Measurements from ENCODE around the gene MED15.

Gene MED15

DNA sequence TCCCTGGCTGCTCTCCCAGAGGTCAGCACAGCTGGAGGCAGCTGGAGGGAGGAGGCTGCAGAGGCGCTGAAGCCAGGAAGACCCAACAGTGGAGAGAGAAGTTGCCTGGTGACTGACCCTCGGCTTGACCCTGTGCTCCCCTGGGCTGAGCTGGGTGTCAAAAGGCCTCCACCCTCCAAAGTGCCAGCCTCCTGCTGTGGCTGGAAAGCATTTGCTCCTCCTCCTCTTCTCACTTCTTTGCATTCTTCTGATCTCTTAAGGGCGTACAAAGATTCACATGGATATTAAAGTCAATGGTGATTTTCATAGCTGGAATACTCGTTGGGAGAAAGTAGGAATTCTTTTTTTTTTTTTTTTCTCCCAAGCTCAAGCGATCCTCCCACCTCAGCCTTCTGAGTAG lies 91.7 kb downstream of the MED15 start:
- no peaks in the 10 kb centered on the region for H3K27me3 ChIP-seq (ENCODE audit: insufficient read depth, low read length, poor library complexity)
- H3K4me3 ChIP-seq (ENCODE audit: low read depth in 1 of 2, low read length in 2 of 2): no peak overlapping the region
- no peak overlapping the region for H3K9ac ChIP-seq (ENCODE audit: low read depth, low read length)
- H3K36me3 ChIP-seq (ENCODE audit: insufficient read depth, low read length): no peaks in the 10 kb centered on the region
- H3K4me1 ChIP-seq (ENCODE audit: insufficient read depth, low read length): no peaks in the 10 kb centered on the region
- TF ChIP-seq, protein P1, sequence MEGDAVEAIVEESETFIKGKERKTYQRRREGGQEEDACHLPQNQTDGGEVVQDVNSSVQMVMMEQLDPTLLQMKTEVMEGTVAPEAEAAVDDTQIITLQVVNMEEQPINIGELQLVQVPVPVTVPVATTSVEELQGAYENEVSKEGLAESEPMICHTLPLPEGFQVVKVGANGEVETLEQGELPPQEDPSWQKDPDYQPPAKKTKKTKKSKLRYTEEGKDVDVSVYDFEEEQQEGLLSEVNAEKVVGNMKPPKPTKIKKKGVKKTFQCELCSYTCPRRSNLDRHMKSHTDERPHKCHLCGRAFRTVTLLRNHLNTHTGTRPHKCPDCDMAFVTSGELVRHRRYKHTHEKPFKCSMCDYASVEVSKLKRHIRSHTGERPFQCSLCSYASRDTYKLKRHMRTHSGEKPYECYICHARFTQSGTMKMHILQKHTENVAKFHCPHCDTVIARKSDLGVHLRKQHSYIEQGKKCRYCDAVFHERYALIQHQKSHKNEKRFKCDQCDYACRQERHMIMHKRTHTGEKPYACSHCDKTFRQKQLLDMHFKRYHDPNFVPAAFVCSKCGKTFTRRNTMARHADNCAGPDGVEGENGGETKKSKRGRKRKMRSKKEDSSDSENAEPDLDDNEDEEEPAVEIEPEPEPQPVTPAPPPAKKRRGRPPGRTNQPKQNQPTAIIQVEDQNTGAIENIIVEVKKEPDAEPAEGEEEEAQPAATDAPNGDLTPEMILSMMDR (IDR thresholded peaks at IDR 0.05; ENCODE audit: borderline replicate concordance, extremely low read depth, low read length, poor library complexity, severe bottlenecking): no peak
- no peak for TF ChIP-seq EZH2 (IDR thresholded peaks at IDR 0.05; ENCODE audit: borderline replicate concordance, low read depth, low read length, severe bottlenecking)
- H3K27ac ChIP-seq (ENCODE audit: low read length): no peak overlapping the region
- H3K9me3 ChIP-seq (ENCODE audit: insufficient read depth, low read length, severe bottlenecking): no peaks in the 10 kb centered on the region
- H4K20me1 ChIP-seq (ENCODE audit: insufficient read depth, low read length): no peaks in the 10 kb centered on the region
- no peak overlapping the region for H2AFZ ChIP-seq (ENCODE audit: low read depth, low read length)
- ATAC-seq (ENCODE audit: insufficient read depth, low read depth) (no peak), DNase-seq (no peak)
- no peaks in the 10 kb centered on the region for H3K79me2 ChIP-seq (ENCODE audit: insufficient read depth, low read length)
- H3K4me2 ChIP-seq (ENCODE audit: insufficient read depth, low read length): no peak overlapping the region

DNA sequence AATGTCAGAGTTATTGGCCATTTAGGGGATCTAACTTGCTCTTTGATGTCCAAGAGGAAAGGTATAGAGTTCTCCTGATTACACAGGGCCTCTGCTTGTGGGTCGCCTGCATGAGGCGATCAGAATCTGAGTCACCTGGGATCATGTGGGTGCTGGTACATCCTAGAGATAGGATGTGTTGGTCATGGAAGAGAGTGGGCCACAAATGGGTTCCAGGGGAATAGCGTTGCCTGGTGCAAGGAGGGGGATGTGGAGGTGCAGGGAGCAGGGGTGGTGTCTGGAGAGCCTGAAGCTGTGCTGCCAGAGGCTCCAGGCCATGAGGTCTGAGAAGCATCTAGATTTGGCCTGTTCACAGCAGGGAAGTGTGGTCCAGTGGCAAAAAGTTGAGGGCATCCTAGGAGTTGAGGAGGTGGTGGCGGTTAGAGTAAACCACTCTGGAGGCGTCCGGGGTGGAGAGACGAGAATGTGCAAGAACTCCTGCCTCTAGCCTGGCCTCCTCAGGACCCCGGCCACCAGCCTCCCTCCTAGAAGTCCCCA lies 92.8 kb downstream of the MED15 start:
- DNase-seq (no peak), ATAC-seq (ENCODE audit: insufficient read depth, low read depth) (no peak)
- Histone ChIP-seq H3K27me3 (ENCODE audit: insufficient read depth, low read length, poor library complexity) (no peaks in the 10 kb centered on the region), H4K20me1 (ENCODE audit: insufficient read depth, low read length) (no peaks in the 10 kb centered on the region), H3K4me3 (ENCODE audit: low read depth in 1 of 2, low read length in 2 of 2) (no peak overlapping the region), H3K4me1 (ENCODE audit: insufficient read depth, low read length) (no peaks in the 10 kb centered on the region), H2AFZ (ENCODE audit: low read depth, low read length) (no peak overlapping the region), H3K9ac (ENCODE audit: low read depth, low read length) (no peak overlapping the region), H3K27ac (ENCODE audit: low read length) (no peak overlapping the region), H3K36me3 (ENCODE audit: insufficient read depth, low read length) (no peaks in the 10 kb centered on the region), H3K4me2 (ENCODE audit: insufficient read depth, low read length) (no peak overlapping the region), H3K9me3 (ENCODE audit: insufficient read depth, low read length, severe bottlenecking) (no peaks in the 10 kb centered on the region), H3K79me2 (ENCODE audit: insufficient read depth, low read length) (no peaks in the 10 kb centered on the region)
- TF ChIP-seq, protein P1 (IDR thresholded peaks at IDR 0.05; ENCODE audit: borderline replicate concordance, extremely low read depth, low read length, poor library complexity, severe bottlenecking): no peak
- TF ChIP-seq EZH2 (IDR thresholded peaks at IDR 0.05; ENCODE audit: borderline replicate concordance, low read depth, low read length, severe bottlenecking): no peak

GRCh38 chr22:20601308-20601707 lies 93.9 kb downstream of the MED15 start:
- no peak overlapping the region for H3K4me3 ChIP-seq (ENCODE audit: low read depth in 1 of 2, low read length in 2 of 2)
- no peak overlapping the region for H3K9ac ChIP-seq (ENCODE audit: low read depth, low read length)
- H3K79me2 ChIP-seq (ENCODE audit: insufficient read depth, low read length): no peaks in the 10 kb centered on the region
- no peaks in the 10 kb centered on the region for H3K27me3 ChIP-seq (ENCODE audit: insufficient read depth, low read length, poor library complexity)
- DNase-seq: no peak
- TF ChIP-seq, protein P1 (IDR thresholded peaks at IDR 0.05; ENCODE audit: borderline replicate concordance, extremely low read depth, low read length, poor library complexity, severe bottlenecking): no peak
- no peak for TF ChIP-seq EZH2 (IDR thresholded peaks at IDR 0.05; ENCODE audit: borderline replicate concordance, low read depth, low read length, severe bottlenecking)
- H3K4me1 ChIP-seq (ENCODE audit: insufficient read depth, low read length): no peaks in the 10 kb centered on the region
- no peaks in the 10 kb centered on the region for H3K9me3 ChIP-seq (ENCODE audit: insufficient read depth, low read length, severe bottlenecking)
- peaks cover 4% of the 10 kb centered on the region for H4K20me1 ChIP-seq (ENCODE audit: insufficient read depth, low read length)
- no peak for ATAC-seq (ENCODE audit: insufficient read depth, low read depth)
- H3K4me2 ChIP-seq (ENCODE audit: insufficient read depth, low read length): no peak overlapping the region
- H2AFZ ChIP-seq (ENCODE audit: low read depth, low read length): no peak overlapping the region
- no peaks in the 10 kb centered on the region for H3K36me3 ChIP-seq (ENCODE audit: insufficient read depth, low read length)
- no peak overlapping the region for H3K27ac ChIP-seq (ENCODE audit: low read length)
